ENCODE measurements around the gene SLC9A3. TPM values are rescaled to one million over a fixed set of nuclear protein-coding genes. Genes with fewer than 3 reads are reported as not detected.
A peak's percentile ranks its signal among the peaks of the same experiment; 100 is the strongest.

The SLC9A3 gene
- total RNA-seq, 1 donor from 2014 or later: 1.1 TPM

DNA sequence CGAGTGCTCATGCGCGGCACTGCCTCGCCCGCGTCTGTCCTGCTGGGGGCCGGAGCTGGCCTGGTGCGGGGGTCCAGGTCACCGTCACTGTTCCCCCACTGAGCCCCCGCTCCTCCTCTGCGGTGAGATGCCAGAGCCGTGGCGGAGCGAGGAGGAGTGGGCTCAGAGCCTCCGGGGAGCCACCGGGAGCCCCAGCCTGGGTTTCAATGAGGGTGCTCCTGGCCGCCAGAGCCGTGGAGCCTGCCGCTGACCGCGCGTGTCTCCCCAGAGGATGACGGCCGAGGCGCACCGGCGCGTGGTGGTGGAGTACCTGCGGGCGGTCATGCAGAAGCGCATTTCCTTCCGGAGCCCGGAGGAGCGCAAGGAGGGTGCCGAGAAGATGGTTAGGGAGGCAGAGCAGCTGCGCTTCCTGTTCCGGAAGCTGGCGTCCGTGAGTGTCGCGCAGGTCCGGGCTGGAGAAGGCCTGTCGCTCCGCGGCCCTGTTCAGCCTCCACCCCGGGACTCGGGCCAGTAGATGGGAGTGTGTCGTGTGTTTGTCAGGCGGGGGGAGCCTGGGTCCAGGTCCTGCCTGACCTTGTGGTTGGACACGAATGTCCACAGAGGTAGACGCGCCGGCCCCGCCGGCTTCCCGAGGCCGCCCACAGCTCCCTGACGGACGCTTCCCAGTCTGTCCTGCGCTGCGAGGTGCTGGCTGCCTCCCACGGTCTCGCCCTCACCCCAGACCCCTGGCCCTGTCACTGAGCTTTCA lies 59.2 kb downstream of the SLC9A3 start:
- DNase-seq (ENCODE audit: low spot score): peak; percentile 82

DNA sequence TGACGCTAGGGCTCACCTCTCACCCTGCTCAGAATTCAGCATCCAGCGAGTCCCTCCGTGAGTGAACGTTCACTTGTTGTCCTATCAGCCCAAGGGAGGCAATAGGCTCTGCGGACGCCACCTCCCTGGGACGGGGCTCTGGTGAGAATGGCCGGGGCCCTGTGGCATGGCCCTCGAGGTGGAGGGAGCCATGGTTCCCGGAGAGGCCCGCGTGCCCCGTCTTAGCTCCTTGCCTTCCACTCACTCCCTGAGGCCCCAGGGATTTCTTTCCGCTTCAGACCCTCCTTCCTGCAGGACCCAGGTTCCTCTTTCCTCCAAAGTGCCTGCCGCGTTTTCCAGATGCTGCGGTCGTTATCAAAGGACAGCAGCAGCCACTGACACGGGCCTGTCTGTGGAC lies 59.8 kb downstream of the SLC9A3 start:
- peak; percentile 59 for DNase-seq (ENCODE audit: low spot score)

DNA sequence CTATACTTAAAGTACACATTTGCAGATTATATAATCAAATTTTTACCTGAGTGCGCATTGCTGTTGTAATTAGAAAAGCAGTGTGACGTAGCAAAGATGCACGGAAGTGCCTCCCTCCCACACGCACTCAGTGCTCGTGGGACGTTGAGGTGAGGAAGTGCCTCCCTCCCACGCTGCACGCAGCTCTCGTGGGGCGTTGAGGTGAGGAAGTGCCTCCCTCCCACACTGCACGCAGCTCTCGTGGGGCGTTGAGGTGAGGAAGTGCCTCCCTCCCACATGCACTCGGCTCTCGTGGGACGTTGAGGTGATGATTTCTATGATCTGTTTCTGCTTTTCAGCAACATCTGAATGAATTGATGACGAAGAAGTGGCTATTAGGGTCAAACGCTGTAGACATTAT lies 60.3 kb downstream of the SLC9A3 start:
- peak; percentile 41 for DNase-seq (ENCODE audit: low spot score)

DNA sequence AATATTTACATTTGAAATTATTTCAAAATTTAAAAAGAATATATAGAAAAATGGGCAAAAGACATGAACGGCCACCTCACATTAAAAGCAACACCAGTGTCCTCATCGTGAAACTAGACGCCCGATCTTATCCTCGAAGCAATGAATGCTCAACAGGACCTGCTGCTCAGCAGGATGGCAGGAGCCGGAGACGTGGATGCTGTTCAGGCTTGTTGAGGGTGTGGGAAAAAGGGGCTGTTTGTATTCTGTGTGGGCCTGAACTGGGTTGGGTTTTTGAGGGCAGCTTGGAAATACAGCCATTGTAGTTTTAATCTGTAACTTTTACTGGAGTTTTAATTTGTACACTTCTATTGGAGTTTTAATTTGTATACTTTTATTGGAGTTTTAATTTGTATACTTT lies 60.9 kb downstream of the SLC9A3 start:
- peak; percentile 11 for DNase-seq (ENCODE audit: low spot score)

- DNase-seq (ENCODE audit: low spot score): peak; percentile 84
Observed at GRCh38 chr5:462051-462481, 62.2 kb downstream of the SLC9A3 start.

GRCh38 chr5:460273-460625 lies 64.0 kb downstream of the SLC9A3 start:
- DNase-seq (ENCODE audit: low spot score): peak; percentile 65

DNA sequence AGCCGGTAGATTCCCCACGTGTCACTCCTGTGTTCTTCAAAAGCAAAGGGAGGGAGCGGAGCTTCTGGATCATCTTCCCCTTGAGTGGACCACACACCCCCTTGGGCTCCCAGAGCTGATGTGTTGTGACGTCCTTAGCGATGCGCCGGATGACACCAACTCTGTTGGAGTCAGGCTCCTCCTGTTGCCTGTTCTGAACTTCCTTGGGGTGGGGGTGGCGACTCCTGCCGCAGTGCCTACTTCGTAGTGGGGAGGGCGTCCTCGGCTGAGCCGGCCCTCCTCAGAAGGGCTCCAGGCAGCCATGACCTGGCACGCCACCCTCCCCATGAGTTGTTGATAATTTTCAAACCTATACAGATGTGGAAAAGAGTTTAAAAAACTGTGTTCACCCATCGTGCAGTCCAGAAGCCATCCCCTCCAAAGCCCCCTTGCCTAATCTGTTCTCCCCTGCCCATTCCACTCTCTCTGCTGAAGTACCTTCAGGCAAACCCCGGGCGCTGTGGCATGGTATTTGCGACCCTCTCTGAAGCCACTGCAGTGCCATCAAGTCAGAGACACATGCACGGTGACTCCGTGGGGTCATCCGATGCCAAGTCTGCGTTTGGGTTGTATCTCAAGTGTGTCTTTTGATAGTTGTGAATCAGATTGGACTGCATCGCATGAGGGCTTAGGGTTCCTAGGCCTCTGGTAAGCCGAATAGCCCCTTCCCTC lies 64.5 kb downstream of the SLC9A3 start:
- DNase-seq (ENCODE audit: low spot score): peak; percentile 73

GRCh38 chr5:458547-459353 lies 65.5 kb downstream of the SLC9A3 start:
- DNase-seq (ENCODE audit: low spot score): peak; percentile 65

DNA sequence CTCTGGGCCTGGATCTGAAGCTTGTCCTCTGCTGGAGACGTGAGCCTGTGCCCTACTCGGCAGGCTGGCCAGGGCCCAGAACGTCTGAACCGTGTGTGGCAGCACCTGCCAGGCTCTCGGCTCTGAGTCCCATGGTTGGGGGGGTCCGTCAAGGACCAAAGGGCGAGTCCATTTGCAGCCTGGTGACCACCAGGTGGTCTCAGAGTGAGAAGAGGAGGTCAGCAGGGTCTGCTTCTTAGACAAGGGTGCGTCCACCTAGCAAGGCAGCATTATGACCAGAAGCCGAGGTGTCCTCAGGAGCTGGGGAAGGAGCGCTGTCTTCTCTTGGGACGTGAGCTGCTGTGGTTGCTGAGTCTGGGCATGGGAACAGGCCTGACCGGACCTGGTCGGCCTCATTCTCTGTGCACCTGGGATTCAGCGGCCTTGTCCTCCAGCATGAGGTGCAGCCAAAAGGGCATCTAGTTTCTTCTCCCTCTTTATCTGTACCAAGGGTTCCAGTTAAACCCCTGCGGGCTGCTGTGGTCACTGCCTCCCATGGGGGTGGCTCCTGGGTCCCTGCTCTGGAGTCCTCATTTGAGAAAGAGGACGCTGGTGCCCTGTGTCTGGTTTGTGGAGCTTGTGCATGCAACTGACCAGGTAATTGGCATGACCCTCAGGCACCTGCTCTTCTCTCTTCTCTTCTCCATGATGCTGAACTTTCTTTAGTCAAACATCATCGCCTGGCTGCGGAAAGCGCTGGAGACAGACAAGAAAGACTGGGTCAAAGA lies 66.9 kb downstream of the SLC9A3 start:
- peak; percentile 82 for DNase-seq (ENCODE audit: low spot score)

DNA sequence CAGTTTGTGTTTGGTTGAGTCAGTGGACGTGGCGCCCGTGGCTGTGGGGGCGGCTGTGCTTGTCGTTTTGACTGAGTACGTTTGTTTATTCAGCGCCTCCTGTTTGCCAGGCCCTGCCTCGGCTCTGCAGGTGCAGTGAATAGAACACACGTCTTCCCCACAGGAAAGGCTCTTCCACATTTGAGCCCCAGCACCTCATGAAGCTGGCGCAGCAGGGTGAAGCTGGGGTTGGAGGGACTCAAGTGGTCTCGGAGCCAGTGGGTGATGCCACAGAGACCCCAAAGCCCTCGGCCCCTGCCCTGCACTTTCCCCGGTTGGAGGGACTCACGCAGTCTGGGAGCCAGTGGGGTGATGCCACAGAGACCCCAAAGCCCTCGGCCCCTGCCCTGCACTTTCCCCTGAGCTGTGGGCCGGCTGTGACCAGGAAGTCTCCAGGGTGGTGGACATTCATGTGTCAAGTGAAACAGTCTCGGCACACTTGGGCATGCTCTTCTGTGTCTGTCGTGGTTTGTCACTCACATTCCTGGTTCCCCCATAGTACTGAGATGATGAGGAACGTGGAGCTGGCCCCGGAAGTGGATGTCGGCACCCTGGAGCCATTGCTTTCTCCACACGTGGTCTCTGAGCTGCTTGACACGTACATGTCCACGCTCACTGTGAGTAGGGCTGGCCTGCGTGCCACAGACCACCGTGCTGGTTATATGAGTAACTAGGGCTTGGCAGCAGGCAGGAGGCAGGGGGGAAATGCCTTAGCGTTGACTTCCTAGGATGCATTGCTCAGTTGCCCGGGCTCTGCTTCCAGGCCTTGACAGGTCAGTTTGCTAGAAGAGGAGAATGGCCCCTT lies 67.7 kb downstream of the SLC9A3 start:
- DNase-seq (ENCODE audit: low spot score): peak; percentile 79

GRCh38 chr5:455806-456205 lies 68.4 kb downstream of the SLC9A3 start:
- peak; percentile 26 for DNase-seq (ENCODE audit: low spot score)

- peak; percentile 82 for DNase-seq (ENCODE audit: low spot score)
Observed at GRCh38 chr5:454936-455335, 69.3 kb downstream of the SLC9A3 start.

DNA sequence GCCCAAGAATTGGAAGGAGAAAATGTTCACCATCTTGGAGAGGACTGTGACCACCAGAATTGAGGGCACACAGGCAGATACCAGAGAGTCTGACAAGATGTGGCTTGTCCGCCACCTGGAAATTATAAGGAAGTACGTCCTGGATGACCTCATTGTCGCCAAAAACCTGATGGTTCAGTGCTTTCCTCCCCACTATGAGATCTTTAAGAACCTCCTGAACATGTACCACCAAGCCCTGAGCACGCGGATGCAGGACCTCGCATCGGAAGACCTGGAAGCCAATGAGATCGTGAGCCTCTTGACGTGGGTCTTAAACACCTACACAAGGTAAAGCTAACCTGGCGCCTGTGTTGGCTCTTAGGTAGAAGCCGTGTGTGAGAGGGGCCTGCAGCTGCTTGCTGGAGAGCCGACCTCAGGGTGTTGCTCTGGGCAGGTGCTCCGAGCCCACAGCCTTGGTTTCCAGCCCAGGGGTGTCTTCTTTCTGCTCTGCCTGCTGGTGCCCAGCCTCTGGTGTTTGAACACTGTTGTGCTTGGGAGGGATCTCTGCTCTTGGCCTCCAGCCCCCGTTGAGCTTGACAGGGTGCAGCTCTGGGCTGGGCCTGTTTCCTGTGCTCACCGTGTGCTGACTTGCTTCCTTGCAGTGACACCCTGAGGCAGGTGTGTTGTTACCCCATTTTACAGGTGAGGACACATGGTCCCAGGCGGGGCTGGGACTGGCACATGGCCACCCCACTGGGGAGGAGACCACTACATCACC lies 70.3 kb downstream of the SLC9A3 start:
- DNase-seq (ENCODE audit: low spot score): peak; percentile 69

DNA sequence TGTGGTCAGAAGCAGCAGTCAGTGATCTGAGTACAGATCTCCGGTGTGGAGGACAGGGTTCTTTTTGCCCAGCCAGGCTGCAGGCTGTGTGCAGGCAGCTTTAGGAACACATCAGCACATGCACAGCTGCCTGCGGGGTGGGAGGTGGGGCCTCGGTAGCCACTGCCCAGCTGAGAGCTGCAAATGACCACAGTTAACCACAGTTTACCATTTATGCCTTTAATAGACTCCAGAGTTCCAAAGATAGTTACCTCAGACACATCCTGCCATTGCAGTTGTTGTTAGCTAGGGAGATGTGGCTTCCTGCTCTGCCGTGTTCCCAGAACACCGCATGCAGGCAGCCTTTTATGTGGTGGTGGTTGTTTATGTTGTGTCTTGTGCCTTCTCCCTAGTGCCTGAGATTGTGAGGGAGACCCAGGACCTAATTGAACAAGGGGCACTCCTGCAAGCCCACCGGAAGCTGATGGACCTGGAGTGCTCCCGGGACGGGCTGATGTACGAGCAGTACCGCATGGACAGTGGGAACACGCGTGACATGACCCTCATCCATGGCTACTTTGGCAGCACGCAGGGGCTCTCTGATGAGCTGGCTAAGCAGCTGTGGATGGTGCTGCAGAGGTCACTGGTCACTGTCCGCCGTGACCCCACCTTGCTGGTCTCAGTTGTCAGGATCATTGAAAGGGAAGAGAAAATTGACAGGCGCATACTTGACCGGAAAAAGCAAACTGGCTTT lies 71.1 kb downstream of the SLC9A3 start:
- DNase-seq (ENCODE audit: low spot score): peak; percentile 75

DNA sequence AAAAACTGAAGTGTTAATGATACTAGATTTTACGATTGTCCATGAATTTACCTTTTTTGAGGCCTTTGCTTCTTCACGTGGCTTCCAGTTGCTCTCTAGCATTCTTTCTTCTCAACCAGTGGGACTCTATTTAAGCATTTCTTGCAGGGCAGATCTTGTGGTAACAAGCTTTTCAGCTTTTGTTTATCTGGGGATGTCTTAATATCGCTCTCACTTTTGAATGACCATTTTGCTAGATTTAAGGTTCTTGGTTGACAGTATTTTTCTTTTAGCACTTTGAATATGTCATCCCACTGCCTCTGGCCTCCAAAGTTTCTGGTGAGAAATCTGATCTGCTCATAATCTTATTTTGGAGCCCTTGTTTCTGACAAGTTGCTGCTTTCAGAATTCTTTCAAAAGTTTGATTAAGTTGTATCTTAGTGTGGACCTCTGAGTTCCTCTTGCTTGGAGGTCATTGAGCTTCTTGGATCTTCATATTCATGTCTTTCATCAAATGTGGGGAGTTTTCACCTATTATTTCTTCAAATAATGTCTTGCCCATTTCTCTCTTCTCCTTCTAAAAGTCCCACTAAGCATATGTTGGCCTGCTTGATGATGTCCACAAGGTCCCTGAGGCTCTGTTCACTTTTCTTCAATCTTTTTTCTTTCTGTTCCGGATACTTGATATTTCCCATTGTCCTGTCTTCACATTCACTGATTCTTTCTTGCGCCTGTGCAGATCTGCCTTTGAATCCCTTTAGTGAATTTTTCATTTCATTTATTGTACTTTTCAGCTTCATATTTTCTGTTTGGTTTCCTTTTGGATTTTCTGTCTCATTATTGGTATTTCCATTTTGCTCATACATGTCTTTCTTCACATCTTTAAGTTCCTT lies 72.4 kb downstream of the SLC9A3 start:
- no peak for DNase-seq (ENCODE audit: low spot score)

- DNase-seq (ENCODE audit: low spot score): peak; percentile 18
Observed at GRCh38 chr5:449151-449550, 75.1 kb downstream of the SLC9A3 start.

DNA sequence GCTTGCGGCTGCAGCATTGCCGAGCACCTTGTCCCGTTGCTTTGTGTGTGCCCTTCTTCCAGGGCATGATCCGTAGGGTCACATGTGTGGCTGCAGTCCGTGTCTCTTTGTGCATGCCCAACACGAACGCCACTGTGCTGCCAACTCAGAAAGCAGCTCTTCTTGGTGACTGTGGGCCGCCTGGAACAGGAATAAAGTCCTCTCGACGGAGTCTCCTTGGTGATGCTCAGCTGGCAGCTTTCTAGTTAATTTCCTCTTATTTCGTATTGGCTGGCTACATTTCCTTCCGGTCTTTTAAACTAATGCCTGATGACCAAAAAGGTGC lies 75.5 kb downstream of the SLC9A3 start:
- DNase-seq (ENCODE audit: low spot score): no peak

Data from mesenteric fat pad (tissue), 1 donor.